Activated CD4-positive, CD25-positive, alpha-beta regulatory T cell treated with anti-CD3 and anti-CD28 coated beads, Interleukin-2, amount 50 U/mL, for 16 hours (primary cell): Measurements from ENCODE around the gene ATF1.
"Not testable (repeated sequence)": the region's sequence is repeated elsewhere in the genome, so short reads cannot be mapped to it uniquely, and the experiment has no call there.

Experiments used
- DNase-seq: peaks from one replicate; pipeline ENCODE4 v3.0.0-alpha.2; 2020; ENCODE audit warnings: low read depth, low spot score

Gene ATF1

DNA sequence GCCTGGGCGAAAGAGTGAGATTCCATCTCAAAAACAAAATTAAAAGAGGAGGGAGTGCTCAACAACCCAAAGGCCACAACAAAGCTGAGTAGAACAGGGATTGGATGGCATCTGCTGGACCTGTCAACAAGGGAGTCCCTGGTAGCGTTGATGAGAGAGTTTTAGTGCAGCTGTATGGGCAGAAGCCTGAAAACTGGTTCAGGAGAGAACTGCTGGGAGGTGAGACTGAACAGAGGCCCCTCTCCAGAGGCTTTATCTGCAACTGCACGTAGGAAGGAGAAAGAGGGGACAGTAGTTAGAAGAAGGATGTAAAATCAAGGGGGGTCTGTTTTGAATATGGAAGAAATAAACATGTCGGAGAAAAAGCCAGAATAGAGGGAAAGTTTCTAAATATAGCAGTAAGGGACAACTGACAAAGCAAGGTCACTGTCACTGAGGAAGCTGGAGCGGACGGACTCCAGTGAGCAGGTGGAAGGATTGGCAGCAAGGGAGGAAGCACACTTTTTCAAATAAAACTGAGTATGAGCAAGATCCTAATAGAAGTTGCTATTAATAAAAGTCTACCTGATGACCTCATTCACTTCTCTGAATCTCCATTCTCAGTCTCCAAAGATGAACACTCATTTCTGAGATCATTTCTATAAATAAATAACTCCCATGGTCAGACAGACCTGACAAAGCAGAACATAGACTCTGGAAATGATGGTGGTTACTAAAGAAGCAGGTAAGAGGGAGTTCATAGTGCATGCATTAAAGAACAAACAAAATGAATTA, 11.8 kb upstream of the ATF1 start:
- DNase-seq: no peak

DNA sequence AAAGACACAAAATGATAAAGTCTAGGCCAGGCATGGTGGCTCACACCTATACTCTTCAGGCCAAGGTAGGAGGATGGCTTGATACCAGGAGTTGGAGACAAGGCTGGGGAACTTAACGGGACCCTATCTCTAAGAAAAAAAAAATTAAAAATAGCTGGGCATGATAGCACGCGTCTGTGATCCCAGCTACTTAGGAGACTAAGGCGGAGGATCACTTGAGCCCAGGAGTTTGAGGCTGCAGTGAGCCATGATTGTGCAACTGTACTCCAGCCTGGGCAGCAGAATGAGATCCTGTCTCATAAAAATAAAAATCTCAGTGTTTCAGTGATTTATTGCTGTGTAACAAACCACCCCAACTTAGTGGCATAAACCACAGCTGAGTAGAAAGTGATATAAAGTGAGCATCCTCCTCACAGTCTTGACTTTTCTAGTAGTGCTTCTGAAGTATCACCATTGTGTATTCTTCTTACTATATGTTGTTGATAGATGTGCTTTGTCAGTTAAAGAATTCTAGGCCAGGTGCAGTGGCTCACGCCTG, 10.6 kb upstream of the ATF1 start:
- no peak for DNase-seq

- DNase-seq: peak; percentile 10
These were observed 589 bp downstream of the ATF1 start for GRCh38 chr12:50764286-50765094.

DNA sequence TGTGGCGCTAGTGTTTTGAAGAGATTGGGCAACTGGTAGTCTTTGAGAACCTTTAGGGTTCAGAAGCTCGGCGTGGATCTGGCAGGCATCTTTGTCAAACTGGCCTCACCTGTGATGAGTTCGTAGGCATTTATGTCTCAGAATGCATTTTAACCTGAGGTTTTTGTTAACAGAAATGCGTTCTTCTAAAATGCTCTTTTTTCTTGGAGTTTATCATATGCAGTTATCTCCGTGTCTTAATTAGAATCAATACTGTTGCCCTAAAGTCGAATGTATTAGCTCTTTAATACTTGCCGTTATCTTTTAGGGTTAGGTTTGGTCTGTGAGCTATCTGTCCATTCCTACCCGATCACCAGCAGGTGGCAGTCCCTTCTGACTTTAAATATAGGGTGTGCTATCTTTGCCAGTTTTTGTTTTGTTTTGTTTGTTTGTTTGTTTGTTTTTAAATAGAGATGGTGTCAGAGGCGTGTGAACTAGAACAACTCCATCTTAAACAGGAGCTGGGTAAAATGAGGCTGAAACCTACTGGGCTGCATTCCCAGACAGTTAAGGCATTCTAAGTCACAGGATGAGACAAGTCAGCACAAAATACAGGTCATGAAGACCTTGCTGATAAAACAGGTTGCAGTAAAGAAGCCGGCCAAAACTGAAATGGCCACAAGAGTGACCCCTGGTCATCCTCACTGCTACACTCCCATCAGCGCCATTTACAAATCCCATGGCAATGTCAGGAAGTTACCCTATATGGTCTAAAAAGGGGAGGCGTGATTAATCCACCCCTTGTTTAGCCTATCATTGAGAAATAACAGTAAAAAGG, 1.4 kb downstream of the ATF1 start:
- DNase-seq: peak; percentile 43

GRCh38 chr12:50768391-50768790, 4.5 kb downstream of the ATF1 start:
- DNase-seq: no peak

DNA sequence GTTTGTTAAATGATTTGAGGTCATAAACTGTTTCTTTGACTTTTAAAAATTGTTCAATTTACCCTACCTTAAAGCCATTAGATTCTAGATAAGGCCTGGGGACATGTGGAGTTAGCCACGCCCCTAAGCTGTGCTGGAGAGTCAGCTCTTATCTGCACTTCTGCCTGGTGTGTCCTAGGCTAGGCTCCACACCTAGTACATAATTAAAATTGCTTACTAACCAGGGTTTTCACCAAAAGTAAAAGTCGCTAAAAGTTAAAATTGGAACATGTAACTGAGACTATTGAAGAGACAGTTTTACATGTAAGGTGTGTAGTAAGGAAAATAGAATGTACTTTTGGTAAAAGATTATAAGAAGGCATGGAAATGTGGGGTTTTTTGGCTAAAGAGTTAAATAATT, 4.9 kb downstream of the ATF1 start:
- not testable (repeated sequence) for DNase-seq

DNA sequence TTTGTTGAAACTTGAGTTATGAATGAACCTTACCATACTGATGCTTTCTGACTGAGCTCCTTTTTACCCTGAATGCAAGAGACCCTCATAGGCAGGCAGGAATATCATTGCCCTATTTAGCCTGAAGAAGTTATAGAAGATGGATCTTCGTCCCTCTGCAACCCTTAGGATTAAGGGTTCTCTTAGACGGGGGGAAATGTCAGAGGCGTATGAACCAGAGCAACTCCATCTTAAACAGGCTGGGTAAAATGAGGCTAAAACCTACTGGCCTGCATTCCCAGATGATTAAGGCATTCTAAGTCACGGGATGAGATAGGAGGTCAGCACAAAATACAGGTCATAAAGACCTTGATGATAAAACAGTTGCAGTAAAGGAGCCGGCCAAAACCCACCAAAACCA, 7.5 kb downstream of the ATF1 start:
- DNase-seq: no peak

DNA sequence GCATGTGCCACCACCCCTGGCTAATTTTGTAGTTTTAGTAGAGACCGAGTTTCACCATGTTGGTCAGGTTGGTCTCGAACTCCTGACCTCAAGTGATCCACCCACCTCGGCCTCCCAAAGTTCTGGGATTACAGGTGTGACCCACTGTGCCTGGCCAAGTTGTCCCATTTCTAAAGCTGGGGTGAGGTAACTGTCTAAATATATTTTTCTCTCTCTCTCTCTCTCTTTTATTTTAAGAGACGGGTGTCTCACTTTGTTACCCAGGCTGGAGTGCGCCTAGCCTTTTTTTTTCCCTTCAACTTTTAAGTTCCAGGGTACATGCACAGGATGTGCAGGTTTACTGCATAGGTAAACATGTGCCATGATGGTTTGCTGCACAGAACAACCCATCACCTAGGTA, 8.6 kb downstream of the ATF1 start:
- no peak for DNase-seq

DNA sequence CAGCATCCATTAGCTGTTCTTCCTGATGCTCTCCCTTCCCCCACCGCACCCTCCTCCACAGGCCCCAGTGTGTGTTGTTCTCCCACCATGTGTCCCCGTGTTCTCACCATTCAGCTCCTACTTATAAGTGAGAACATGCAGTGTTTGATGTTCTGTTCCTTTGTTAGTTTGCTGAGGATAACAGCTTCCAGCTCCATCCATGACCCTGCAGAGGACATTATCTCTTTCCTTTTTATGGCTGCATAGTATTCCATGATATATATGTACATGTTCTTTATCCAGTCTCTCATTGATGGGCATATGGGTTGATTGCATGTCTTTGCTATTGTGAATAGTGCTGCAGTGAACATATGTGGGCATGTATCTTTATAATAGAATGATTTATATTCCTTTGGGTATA, 9.0 kb downstream of the ATF1 start:
- no peak for DNase-seq

- no peak for DNase-seq
These were observed 11.3 kb downstream of the ATF1 start for GRCh38 chr12:50775251-50775650.

- DNase-seq: no peak
These were observed 13.1 kb downstream of the ATF1 start for GRCh38 chr12:50776749-50777728.

GRCh38 chr12:50778663-50779590, 15.0 kb downstream of the ATF1 start:
- no peak for DNase-seq

GRCh38 chr12:50780013-50780412, 16.1 kb downstream of the ATF1 start:
- no peak for DNase-seq

GRCh38 chr12:50784501-50784900, 20.6 kb downstream of the ATF1 start:
- no peak for DNase-seq

GRCh38 chr12:50785406-50786001, 21.6 kb downstream of the ATF1 start:
- DNase-seq: no peak

GRCh38 chr12:50786498-50787231, 22.8 kb downstream of the ATF1 start:
- DNase-seq: no peak

DNA sequence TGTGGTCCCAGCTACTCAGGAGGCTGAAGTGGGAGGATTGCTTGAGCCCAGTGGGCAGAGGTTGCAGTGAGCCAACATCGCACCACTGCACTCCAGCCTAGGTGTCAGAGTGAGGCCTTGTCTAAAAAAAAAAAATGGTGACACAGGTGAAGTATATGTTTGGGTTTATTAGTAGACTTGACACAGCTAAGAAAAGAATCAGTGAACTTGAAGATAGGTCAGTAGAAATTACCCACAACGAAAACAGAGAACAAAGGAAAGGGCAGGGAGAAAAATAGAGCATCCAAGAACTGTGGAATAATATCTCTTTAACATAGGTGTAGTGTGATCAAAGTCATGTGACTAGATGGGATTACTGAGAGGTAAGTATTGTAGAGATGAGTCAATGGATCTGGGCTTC, 23.7 kb downstream of the ATF1 start:
- DNase-seq: no peak

DNA sequence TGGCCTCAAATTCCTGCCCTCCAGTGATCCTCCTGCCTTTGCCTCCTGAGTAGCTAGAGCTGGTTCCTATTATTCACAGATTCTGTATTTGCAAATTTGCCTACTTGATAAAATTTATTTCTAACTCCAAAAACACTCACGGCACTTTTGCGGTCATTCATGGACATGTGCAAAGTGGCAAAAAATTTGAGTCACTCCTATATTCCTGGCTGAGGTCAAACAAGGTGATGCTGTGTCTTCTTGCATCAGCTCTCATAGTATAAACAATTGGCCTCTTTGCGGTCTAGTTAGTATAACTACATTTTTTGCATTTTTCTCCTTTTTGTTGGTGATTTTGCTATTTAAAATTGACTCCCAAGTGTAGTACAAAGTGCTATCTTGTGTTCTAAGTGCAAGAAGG, 24.7 kb downstream of the ATF1 start:
- no peak for DNase-seq

DNA sequence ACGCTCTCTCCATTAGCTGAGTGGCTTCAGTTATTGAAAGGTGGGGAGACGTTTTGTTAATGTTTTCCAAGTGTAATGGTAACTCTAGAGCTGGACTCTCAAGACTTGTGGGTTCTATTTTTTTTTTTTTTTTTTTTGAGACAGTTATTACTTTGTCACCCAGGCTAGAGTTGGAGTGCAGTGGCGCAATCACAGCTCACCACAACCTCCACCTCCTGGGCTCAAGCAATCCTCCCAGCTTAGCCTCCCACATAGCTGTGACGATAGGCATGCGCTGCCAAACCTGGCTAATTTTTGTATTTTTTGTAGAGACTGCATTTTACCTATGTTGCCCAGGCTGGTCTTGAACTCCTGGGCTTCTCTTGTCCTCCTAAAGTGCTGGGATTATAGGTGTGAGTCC, 26.2 kb downstream of the ATF1 start:
- DNase-seq: no peak
